Activated CD8-positive, alpha-beta memory T cell treated with anti-CD3 and anti-CD28 coated beads for 36 hours (primary cell): ENCODE measurements around the gene MRPL51. TPM values are rescaled to one million over a fixed set of nuclear protein-coding genes. Genes with fewer than 3 reads are reported as not detected.

ENCODE experiments used
- CTCF ChIA-PET: fragments of 350-600 bp; sonication (Branson Sonifier 250); formaldehyde crosslinking; loops from one replicate; lab custom pipeline; 2021; ENCODE audit warnings: antibody characterized with exemption; lab: Charles Lee
- POLR2A ChIA-PET: fragments of 350-600 bp; sonication (Branson Sonifier 250); formaldehyde crosslinking; loops from one replicate; lab custom pipeline; 2021; ENCODE audit warnings: antibody characterized with exemption; lab: Charles Lee
- total RNA-seq, 2 experiments: library from RNA; stranded (reverse); gene quantifications; one replicate each; pipeline ENCODE4 v1.2.3, GENCODE V29; 2021

MRPL51 gene
- total RNA-seq: 100 to 1,000 TPM; 313 to 315 TPM

GRCh38 chr12:6492838-6493496 is at the start of gene MRPL51:
TSS of gene MRPL51 (minus strand) at chr12:6493262. CDS start at chr12:6493136, 126 bp downstream.
- CTCF ChIA-PET: interaction anchor here (0.8 to 1.9 kb wide), 5 partner anchors 20 to 69 kb away, joined by 3 to 6 read pairs (median 5); no protein-coding TSS in a partner anchor
- POLR2A ChIA-PET: interaction anchor here (0.5 to 2.0 kb wide), 14 partner anchors 9 to 375 kb away, joined by 3 to 16 read pairs (median 4); partner anchors contain the start of genes GAPDH, TPI1 and VAMP1

GRCh38 chr12:6542209-6543009 is 49.3 kb upstream of the MRPL51 start:
- ChIA-PET CTCF (interaction anchor here (2.0 kb wide), 1 partner anchor 16 kb away, joined by 6 read pairs; no protein-coding TSS in a partner anchor), POLR2A (interaction anchor here (0.5 to 1.5 kb wide), 2 partner anchors 10 to 22 kb away, joined by 3 to 8 read pairs; no protein-coding TSS in a partner anchor)

GRCh38 chr12:6541371-6542165 is 48.5 kb upstream of the MRPL51 start:
- CTCF ChIA-PET: interaction anchor here (2.0 to 4.5 kb wide), 2 partner anchors 13 to 16 kb away, joined by 6 to 23 read pairs; no protein-coding TSS in a partner anchor
- POLR2A ChIA-PET: interaction anchor here (0.6 kb wide), 1 partner anchor 116 kb away, joined by 4 read pairs; no protein-coding TSS in a partner anchor

GRCh38 chr12:6540181-6540877 is 47.3 kb upstream of the MRPL51 start:
- CTCF ChIA-PET: interaction anchor here (1.2 to 4.5 kb wide), 6 partner anchors 12 to 116 kb away, joined by 3 to 23 read pairs (median 4); no protein-coding TSS in a partner anchor
- POLR2A ChIA-PET: interaction anchor here (1.0 to 1.3 kb wide), 3 partner anchors 17 to 78 kb away, joined by 3 to 13 read pairs (median 3); no protein-coding TSS in a partner anchor

- POLR2A ChIA-PET: interaction anchor here (0.9 to 1.3 kb wide), 5 partner anchors 10 to 77 kb away, joined by 3 to 13 read pairs (median 3); no protein-coding TSS in a partner anchor
- CTCF ChIA-PET: interaction anchor here (1.2 to 4.5 kb wide), 8 partner anchors 11 to 116 kb away, joined by 3 to 23 read pairs (median 4); no protein-coding TSS in a partner anchor
Measured at GRCh38 chr12:6539707-6540134, 46.7 kb upstream of the MRPL51 start.

GRCh38 chr12:6539314-6539682 is 46.2 kb upstream of the MRPL51 start:
- ChIA-PET POLR2A (interaction anchor here (0.9 to 1.2 kb wide), 5 partner anchors 11 to 185 kb away, joined by 3 to 4 read pairs (median 3); partner anchors contain the start of gene TAPBPL), CTCF (interaction anchor here (1.2 to 4.5 kb wide), 7 partner anchors 11 to 115 kb away, joined by 3 to 23 read pairs (median 5); no protein-coding TSS in a partner anchor)

GRCh38 chr12:6538420-6539313 is 45.6 kb upstream of the MRPL51 start:
- POLR2A ChIA-PET: interaction anchor here (0.9 to 1.7 kb wide), 9 partner anchors 11 to 186 kb away, joined by 3 to 5 read pairs (median 3); partner anchors contain the start of genes MRPL51 and TAPBPL

GRCh38 chr12:6537580-6538419 is 44.7 kb upstream of the MRPL51 start:
- ChIA-PET POLR2A (interaction anchor here (0.9 to 1.7 kb wide), 8 partner anchors 13 to 115 kb away, joined by 3 to 5 read pairs (median 4); partner anchors contain the start of genes MRPL51 and TAPBPL), CTCF (interaction anchor here (0.7 to 4.5 kb wide), 18 partner anchors 16 to 174 kb away, joined by 3 to 23 read pairs (median 4); no protein-coding TSS in a partner anchor)

More at GRCh38 chr12:6538420-6539313, 45.6 kb upstream of the MRPL51 start:
- CTCF ChIA-PET: interaction anchor here (0.7 to 4.5 kb wide), 17 partner anchors 13 to 115 kb away, joined by 3 to 23 read pairs (median 4); no protein-coding TSS in a partner anchor

GRCh38 chr12:6536894-6537579 is 44.0 kb upstream of the MRPL51 start:
- CTCF ChIA-PET: interaction anchor here (0.7 to 4.5 kb wide), 14 partner anchors 17 to 173 kb away, joined by 3 to 23 read pairs (median 4); no protein-coding TSS in a partner anchor
- POLR2A ChIA-PET: interaction anchor here (0.8 to 2.0 kb wide), 10 partner anchors 14 to 336 kb away, joined by 3 to 7 read pairs (median 4); partner anchors contain the start of genes MRPL51, SPSB2, USP5 and VAMP1

- ChIA-PET POLR2A (interaction anchor here (0.5 to 2.6 kb wide), 21 partner anchors 10 to 337 kb away, joined by 3 to 25 read pairs (median 5); partner anchors contain the start of genes CD27, MRPL51, NOP2 and SPSB2), CTCF (interaction anchor here (1.0 to 2.3 kb wide), 5 partner anchors 15 to 113 kb away, joined by 3 to 11 read pairs (median 7); no protein-coding TSS in a partner anchor)
Measured at GRCh38 chr12:6535960-6536847, 43.1 kb upstream of the MRPL51 start.

- POLR2A ChIA-PET: interaction anchor here (0.5 to 2.6 kb wide), 19 partner anchors 13 to 337 kb away, joined by 3 to 25 read pairs (median 5); partner anchors contain the start of genes CD27, MRPL51, NOP2 and SPSB2
- CTCF ChIA-PET: interaction anchor here (1.0 to 2.3 kb wide), 5 partner anchors 15 to 112 kb away, joined by 3 to 11 read pairs (median 7); no protein-coding TSS in a partner anchor
Measured at GRCh38 chr12:6535697-6535946, 42.6 kb upstream of the MRPL51 start.

- ChIA-PET CTCF (interaction anchor here (0.7 to 2.3 kb wide), 8 partner anchors 16 to 111 kb away, joined by 3 to 11 read pairs (median 4); no protein-coding TSS in a partner anchor), POLR2A (interaction anchor here (0.7 to 2.6 kb wide), 23 partner anchors 19 to 317 kb away, joined by 3 to 25 read pairs (median 5); partner anchors contain the start of genes CD27, MRPL51, NOP2 and TAPBPL)
Measured at GRCh38 chr12:6534945-6535696, 42.1 kb upstream of the MRPL51 start.
